HG03025 (cell line): ENCODE measurements around the gene GGT5.
"Not testable (repeated sequence)": the region's sequence is repeated elsewhere in the genome, so short reads cannot be mapped to it uniquely, and the experiment has no call there.

Experiments used
- ATAC-seq: cut with Tn5 transposase; IDR thresholded peaks from one replicate; pipeline ENCODE4 v1.9.1; 2021; ENCODE audit warnings: mild to moderate bottlenecking, moderate library complexity; ENCODE audit not compliant: unreplicated experiment, low FRiP score

GGT5 gene

GRCh38 chr22:24185001-24185500, 59.8 kb downstream of the GGT5 start:
- no peak for ATAC-seq

- no peak for ATAC-seq
Measured at GRCh38 chr22:24184057-24184798, 60.7 kb downstream of the GGT5 start.

GRCh38 chr22:24183321-24184031, 61.4 kb downstream of the GGT5 start:
- no peak for ATAC-seq

GRCh38 chr22:24182900-24183246, 62.0 kb downstream of the GGT5 start:
- ATAC-seq = not testable (repeated sequence)

GRCh38 chr22:24181996-24182899, 62.6 kb downstream of the GGT5 start:
- no peak for ATAC-seq

- no peak for ATAC-seq
Measured at GRCh38 chr22:24181088-24181995, 63.5 kb downstream of the GGT5 start, which contains the start of gene SUSD2. Gene SUSD2 (plus strand): TSS chr22:24181487. CDS start chr22:24181520, 33 bp downstream.

- ATAC-seq = no peak
Measured at GRCh38 chr22:24180316-24181087, 64.4 kb downstream of the GGT5 start.

- ATAC-seq = no peak
Measured at GRCh38 chr22:24179478-24180210, 65.2 kb downstream of the GGT5 start.

- no peak for ATAC-seq
Measured at GRCh38 chr22:24178502-24179440, 66.1 kb downstream of the GGT5 start.

GRCh38 chr22:24178021-24178431, 66.9 kb downstream of the GGT5 start:
- ATAC-seq = no peak

GRCh38 chr22:24177456-24177855, 67.4 kb downstream of the GGT5 start:
- no peak for ATAC-seq

GRCh38 chr22:24177045-24177444, 67.8 kb downstream of the GGT5 start:
- no peak for ATAC-seq

GRCh38 chr22:24176630-24177029, 68.3 kb downstream of the GGT5 start:
- ATAC-seq = no peak

GRCh38 chr22:24176040-24176439, 68.8 kb downstream of the GGT5 start:
- ATAC-seq = no peak

GRCh38 chr22:24175160-24175808, 69.6 kb downstream of the GGT5 start:
- no peak for ATAC-seq

GRCh38 chr22:24171822-24172221, 73.1 kb downstream of the GGT5 start:
- no peak for ATAC-seq

GRCh38 chr22:24170632-24171031, 74.2 kb downstream of the GGT5 start:
- ATAC-seq = no peak
